Measurements from ENCODE around the gene AGGF1. TPM values are rescaled to one million over a fixed set of nuclear protein-coding genes. Genes with fewer than 3 reads are reported as not detected.

Gene AGGF1
- total and polyA plus RNA-seq, 12 donors = 6.7 to 33.7 (median 24.7) TPM

DNA sequence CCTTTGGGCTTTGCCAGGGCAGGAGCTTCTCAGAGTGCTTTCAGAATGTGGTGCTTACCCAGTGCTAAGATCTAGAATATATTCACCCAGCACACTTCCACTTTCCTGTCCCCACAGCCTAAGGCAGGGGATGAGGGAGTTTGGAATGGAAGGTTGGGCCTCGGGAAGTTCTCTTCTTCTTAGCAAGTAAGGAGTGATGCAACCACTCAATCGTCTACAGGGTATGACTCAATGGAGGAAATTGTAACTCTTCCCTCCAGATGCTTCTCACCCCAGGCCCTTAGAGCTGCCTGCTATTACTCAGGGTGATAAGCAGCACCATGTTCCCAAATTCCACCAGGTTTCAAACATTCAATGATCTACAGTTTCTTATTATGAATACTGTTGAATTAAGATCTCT, 30.8 kb upstream of the AGGF1 start:
- peak in 1 of 7 donors; percentile 6 for DNase-seq
- TF ChIP-seq, protein P1, sequence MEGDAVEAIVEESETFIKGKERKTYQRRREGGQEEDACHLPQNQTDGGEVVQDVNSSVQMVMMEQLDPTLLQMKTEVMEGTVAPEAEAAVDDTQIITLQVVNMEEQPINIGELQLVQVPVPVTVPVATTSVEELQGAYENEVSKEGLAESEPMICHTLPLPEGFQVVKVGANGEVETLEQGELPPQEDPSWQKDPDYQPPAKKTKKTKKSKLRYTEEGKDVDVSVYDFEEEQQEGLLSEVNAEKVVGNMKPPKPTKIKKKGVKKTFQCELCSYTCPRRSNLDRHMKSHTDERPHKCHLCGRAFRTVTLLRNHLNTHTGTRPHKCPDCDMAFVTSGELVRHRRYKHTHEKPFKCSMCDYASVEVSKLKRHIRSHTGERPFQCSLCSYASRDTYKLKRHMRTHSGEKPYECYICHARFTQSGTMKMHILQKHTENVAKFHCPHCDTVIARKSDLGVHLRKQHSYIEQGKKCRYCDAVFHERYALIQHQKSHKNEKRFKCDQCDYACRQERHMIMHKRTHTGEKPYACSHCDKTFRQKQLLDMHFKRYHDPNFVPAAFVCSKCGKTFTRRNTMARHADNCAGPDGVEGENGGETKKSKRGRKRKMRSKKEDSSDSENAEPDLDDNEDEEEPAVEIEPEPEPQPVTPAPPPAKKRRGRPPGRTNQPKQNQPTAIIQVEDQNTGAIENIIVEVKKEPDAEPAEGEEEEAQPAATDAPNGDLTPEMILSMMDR (IDR thresholded peaks at IDR 0.05) = no peak
- no peak for TF ChIP-seq POLR2A (IDR thresholded peaks at IDR 0.05)
- Histone ChIP-seq H3K4me1 (replicated peaks in 1 of 2) (no peaks in the 10 kb centered on the region), H3K36me3 (replicated peaks in 1 of 2) (no peaks in the 10 kb centered on the region), H3K27me3 (peaks cover 7% of the 10 kb centered on the region), H3K4me3 (no peak overlapping the region), H3K27ac (no peak overlapping the region), H3K9me3 (replicated peaks in 1 of 3) (no peaks in the 10 kb centered on the region)
- WGBS, 4 donors = 28 to 62% (median 59%) methylated on average over 2 of the region's 2 CpGs
- intact Hi-C loops (cut with DNase I) = no loop called here

DNA sequence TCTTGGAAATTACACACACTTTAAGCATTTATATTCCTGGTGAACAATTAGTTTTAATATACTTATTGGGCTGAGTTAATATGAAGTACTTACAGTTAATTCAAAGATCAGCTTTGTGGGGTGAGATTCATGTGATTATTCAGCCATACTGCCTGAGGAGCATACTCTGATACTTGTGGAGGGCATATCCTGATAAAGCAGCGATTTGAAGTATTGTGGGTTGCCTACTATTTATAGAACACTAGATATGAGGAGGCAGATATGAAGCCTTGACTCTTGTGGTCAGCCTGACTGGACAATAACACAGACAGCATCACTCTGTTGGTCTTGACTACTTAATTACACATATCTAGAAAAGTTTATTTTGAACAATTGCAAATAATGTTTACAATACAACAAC, 27.0 kb upstream of the AGGF1 start:
- Histone ChIP-seq H3K4me1 (replicated peaks in 1 of 2) (no peaks in the 10 kb centered on the region), H3K27me3 (peaks cover 7% of the 10 kb centered on the region), H3K27ac (no peak overlapping the region), H3K9me3 (replicated peaks in 1 of 3) (no peaks in the 10 kb centered on the region), H3K4me3 (no peak overlapping the region), H3K36me3 (replicated peaks in 1 of 2) (no peaks in the 10 kb centered on the region)
- TF ChIP-seq, protein P1 (IDR thresholded peaks at IDR 0.05) = no peak
- no peak for TF ChIP-seq POLR2A (IDR thresholded peaks at IDR 0.05)
- DNase-seq = no peak
- WGBS, 4 donors = 11 to 33% (median 28%) methylated on average over 1 of the region's 1 CpG
- intact Hi-C loops (cut with DNase I) = no loop called here

DNA sequence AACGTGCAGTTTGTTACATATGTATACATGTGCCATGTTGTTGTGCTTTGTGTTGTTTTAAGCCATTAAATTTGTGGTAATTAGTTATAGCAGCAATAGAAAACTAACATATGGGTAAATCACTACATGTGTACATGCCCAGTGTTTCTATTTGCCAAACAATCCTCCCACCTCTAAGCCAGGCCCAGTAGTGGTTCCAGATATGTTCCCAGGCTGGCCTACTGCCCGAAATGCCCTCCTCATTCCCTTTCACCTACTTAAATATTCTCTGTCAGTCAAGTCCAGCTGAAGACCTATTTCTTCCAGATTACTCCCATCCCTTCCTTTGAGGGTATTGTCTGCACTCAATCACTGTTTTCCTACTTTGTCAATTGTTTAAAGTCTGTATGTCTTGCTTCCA, 24.1 kb upstream of the AGGF1 start:
- no peaks in the 10 kb centered on the region for H3K36me3 ChIP-seq (replicated peaks in 1 of 2)
- H3K9me3 ChIP-seq (replicated peaks in 1 of 3) = no peaks in the 10 kb centered on the region
- H3K4me3 ChIP-seq = no peak overlapping the region
- H3K4me1 ChIP-seq (replicated peaks in 1 of 2) = no peaks in the 10 kb centered on the region
- no peak for DNase-seq
- no peak overlapping the region for H3K27ac ChIP-seq
- intact Hi-C loops (cut with DNase I) = no loop called here
- H3K27me3 ChIP-seq = peaks cover 7% of the 10 kb centered on the region
- TF ChIP-seq POLR2A (IDR thresholded peaks at IDR 0.05) = no peak
- TF ChIP-seq, protein P1 (IDR thresholded peaks at IDR 0.05) = no peak
- WGBS, 4 donors = 83 to 89% (median 86%) methylated on average over 2 of the region's 2 CpGs

DNA sequence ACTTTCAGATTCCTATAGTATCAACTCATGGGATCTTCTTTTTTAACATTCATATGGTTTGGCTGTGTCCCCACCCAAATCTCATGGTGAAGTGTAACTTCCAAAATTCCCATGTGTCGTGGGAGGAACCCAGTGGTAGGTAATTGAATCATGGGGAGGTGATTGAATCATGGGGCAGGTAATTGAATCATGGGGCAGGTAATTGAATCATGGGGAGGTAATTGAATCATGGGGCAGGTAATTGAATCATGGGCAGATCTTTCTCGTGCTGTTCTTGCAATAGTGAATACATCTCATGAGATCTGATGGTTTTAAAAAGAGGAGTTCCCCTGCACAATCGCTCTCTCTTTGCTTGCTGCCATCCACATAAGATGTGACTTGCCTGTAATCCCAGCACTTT, 21.8 kb upstream of the AGGF1 start:
- no peaks in the 10 kb centered on the region for H3K36me3 ChIP-seq (replicated peaks in 1 of 2)
- no peak for TF ChIP-seq POLR2A (IDR thresholded peaks at IDR 0.05)
- TF ChIP-seq, protein P1 (IDR thresholded peaks at IDR 0.05) = no peak
- H3K27ac ChIP-seq = no peak overlapping the region
- no peak for DNase-seq
- WGBS, 4 donors = 52 to 82% (median 74%) methylated on average over 2 to 3 of the region's 3 CpGs
- H3K9me3 ChIP-seq (replicated peaks in 1 of 3) = no peaks in the 10 kb centered on the region
- intact Hi-C loops (cut with DNase I) = no loop called here
- H3K4me1 ChIP-seq (replicated peaks in 1 of 2) = no peaks in the 10 kb centered on the region
- no peak overlapping the region for H3K4me3 ChIP-seq
- no peaks in the 10 kb centered on the region for H3K27me3 ChIP-seq

Data from adrenal gland (tissue), 12 donors.